AG10803 (cell line): ENCODE measurements around the gene DAGLA.
A peak's percentile ranks its signal among the peaks of the same experiment; 100 is the strongest.

Experiments
- DNase-seq: peaks from one replicate; pipeline ENCODE4 v3.0.0; 2010; ENCODE audit warnings: low read depth
- H3K4me3 ChIP-seq: 2 replicates; pipeline ENCODE4 v1.5.1; 2011; ENCODE audit warnings: mild to moderate bottlenecking, low read length, control low read depth
- CTCF ChIP-seq: conservative IDR thresholded peaks from 2 replicates; pipeline ENCODE4 v1.5.1; 2011; ENCODE audit warnings: mild to moderate bottlenecking, low read length, control low read depth, inconsistent platforms

Gene DAGLA

GRCh38 chr11:61724437-61724836, 44.2 kb downstream of the DAGLA start:
- TF ChIP-seq CTCF: no peak
- H3K4me3 ChIP-seq: no peak overlapping the region
- no peak for DNase-seq

- TF ChIP-seq CTCF: no peak
- H3K4me3 ChIP-seq: no peak overlapping the region
- DNase-seq: no peak
Observed at GRCh38 chr11:61725781-61726231, 45.6 kb downstream of the DAGLA start.

- no peak overlapping the region for H3K4me3 ChIP-seq
Observed at GRCh38 chr11:61726775-61727174, 46.6 kb downstream of the DAGLA start.

GRCh38 chr11:61727401-61727811, 47.2 kb downstream of the DAGLA start:
- H3K4me3 ChIP-seq: no peak overlapping the region
- TF ChIP-seq CTCF: no peak
- DNase-seq: no peak

More at GRCh38 chr11:61726775-61727174, 46.6 kb downstream of the DAGLA start:
- no peak for TF ChIP-seq CTCF
- DNase-seq: no peak

GRCh38 chr11:61728066-61728939, 48.1 kb downstream of the DAGLA start:
- TF ChIP-seq CTCF: no peak
- H3K4me3 ChIP-seq: no peak overlapping the region

GRCh38 chr11:61728940-61729219, 48.7 kb downstream of the DAGLA start:
- TF ChIP-seq CTCF: no peak
- no peak overlapping the region for H3K4me3 ChIP-seq
- DNase-seq: peak; percentile 52

More at GRCh38 chr11:61728066-61728939, 48.1 kb downstream of the DAGLA start:
- no peak for DNase-seq
